Fibroblast of skin of right biceps (primary cell): Measurements from ENCODE around the gene C11orf24.
"Not testable (repeated sequence)": the region's sequence is repeated elsewhere in the genome, so short reads cannot be mapped to it uniquely, and the experiment has no call there.

ENCODE experiments used
- DNase-seq: peaks from one replicate; pipeline ENCODE4 v3.0.0-alpha.2; 2013

The C11orf24 gene

DNA sequence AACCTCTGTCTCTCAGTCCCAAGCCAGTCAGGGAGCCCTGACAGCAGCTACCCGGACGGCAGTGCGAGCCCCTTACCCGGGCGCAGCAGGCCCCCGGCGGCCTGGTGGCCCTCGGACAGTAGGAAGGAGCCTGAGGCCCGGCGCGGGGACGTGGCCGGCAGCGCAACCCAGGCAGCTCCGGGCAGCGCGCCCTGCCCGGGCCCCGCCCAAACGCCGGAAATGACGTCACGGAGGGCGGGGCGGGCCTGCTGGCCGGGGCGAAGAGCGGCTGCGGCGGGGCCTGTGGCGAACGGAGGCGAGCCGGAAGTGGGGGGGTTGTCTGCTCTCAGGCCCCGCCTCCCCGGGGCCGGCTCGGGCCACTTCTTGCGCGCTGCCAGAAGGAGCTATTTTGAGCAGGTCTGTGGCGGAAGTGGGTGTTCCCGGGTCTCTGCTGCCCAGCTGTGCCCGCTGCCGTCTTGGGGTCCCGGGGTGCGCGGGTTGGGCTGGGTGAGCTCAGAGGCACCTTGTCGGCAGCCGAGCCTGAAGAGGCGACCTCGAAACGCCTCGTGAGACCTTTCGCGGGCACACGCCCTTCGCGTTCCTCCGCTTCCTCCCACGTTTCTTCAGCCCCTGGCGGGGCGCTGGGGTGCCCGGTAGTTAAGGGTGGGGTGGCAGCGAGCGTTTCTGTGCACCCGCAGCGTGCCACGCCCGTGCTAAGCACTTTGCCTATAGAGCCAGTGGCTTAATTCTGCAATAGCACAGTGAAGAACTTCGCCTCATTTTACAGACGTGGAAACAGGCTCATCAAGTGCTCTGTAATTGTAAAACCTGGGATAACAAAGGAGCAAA, at the start of gene C11orf24:
TSS of gene C11orf24 (minus strand) at position 193 of the 828 bp plus-strand sequence. CDS start 8,206 bp downstream, outside the sequence.
- peak; percentile 95 for DNase-seq

DNA sequence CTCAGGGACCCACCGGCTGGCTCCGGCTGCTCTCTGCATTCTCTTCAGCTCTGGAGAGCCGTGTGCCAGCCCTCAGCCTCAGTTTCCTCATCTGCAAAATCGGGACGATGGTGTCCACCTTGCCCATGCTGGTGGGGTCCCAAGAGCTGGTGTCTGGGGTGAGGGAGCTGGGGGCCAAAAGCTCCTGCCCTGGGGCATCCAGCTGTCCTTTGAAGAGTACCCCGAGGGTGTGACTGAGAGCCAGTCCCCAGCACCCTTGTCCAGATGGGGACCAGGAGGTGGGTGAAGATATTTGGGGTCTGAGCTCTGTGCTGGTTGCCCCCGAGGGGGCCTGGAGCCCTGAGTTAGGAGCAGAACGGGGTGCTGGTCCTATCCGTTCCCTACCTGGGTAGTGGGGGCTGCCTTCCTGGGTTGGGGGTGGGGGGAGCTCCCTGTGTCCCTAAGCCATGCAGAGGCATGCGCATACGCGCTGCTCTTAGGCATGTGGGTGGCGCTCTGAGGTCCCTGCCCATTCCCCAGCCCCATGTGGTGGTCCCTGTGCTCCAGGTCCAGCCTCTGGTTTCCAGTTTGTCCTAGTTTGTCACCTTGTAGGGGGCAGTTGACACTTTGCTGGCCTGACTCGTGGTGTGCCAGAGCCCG, 45.5 kb upstream of the C11orf24 start:
- DNase-seq = no peak

GRCh38 chr11:68315171-68315920, 43.6 kb upstream of the C11orf24 start:
- peak; percentile 19 for DNase-seq

DNA sequence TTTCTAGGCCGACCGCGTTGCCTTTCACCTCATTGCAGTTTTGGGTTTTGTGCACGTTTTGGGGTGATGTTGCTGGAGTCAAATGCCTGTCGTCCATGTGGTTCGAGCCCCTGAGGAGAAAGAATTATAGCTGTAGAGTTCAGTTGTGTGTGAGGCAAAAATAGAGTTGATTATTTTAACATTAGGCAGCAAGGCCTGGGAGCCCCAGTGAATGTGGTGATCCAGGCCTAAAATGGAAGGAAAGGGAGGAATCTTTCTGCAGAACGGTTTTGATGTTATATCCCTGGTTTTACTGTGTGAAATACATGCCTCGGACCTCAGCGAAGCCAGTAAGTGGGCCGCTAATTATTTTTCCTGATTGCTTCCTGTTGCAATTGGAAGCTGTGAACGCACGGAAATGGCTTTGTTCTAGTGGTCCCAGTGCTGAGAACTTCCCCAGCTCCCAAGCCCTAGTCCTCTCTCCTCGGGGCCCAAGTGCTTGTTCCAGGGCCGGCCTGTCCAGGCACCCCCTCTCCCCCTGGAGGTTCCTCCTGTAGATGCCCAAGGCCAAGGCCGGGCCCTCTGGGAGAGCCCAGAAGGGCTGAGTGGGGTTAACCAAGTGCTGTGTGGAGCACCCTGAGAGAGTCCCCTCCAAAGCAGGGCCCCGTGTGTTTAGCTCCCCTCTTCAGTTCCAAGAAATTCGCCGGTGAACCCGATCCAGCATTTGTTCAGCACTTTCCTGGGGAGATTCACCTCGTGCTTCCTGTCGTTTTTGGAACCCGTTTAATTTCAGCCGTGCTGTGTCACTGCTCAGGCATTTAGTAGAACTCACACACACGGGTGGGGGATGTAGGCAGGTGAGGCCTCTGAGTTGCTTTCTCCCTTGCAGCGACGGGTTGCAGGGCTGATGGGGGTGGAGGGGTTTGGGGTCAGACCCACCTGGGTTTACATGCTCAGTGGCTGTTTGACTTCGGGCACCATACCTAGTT, 42.7 kb upstream of the C11orf24 start:
- DNase-seq = peak; percentile 62

- peak; percentile 38 for DNase-seq
These were observed 41.9 kb upstream of the C11orf24 start for GRCh38 chr11:68313574-68314202.

DNA sequence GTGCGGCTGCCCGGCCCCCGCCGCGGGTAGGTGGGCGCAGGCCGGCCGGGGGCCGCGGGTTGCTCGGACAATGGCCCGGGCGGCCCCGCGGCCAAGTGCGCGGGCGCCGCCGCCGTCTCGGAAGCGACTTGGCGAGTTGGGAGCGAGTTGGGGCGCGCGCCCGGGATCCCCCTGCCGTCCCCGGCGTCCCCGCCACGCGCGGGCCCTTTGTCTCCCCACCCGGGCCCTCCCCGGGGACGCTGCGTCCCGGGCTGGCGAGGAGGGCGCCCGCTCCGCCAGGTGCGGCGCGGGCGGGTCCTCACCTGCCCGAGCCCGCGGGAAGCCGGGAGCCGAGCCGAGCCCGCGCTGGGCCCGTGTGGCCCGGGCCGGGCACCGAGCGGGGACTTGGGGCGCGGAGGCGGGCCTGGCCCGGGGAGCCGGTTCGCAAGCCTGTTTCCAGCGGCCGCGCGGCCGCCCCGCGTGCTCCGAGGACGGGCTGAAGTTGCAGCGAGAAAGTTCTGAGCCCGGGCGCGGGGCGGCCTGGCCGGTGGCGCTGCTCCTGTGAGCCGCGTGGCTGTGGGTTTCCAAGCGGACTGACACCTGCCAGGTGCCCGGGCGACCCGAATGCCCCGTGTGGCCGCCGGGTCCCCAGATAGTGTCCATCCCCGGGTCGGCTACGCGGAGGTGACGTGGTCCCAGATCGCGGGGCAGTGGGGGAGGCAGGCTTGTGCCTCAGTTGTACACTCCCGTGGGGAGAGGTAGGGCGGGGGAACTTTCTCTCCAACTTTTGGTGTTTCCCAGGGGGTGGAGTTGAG, 41.2 kb upstream of the C11orf24 start:
- DNase-seq = peak; percentile 7

- DNase-seq = peak; percentile 45
These were observed 40.5 kb upstream of the C11orf24 start, which contains the start of gene LRP5 for GRCh38 chr11:68312117-68312779. Gene LRP5, plus strand, starts transcription at chr11:68312591. Its CDS starts 124 bp downstream, at chr11:68312715.

- DNase-seq = no peak
These were observed 39.7 kb upstream of the C11orf24 start for GRCh38 chr11:68311160-68312116.

- no peak for DNase-seq
These were observed 37.9 kb upstream of the C11orf24 start for GRCh38 chr11:68309621-68310185.

DNA sequence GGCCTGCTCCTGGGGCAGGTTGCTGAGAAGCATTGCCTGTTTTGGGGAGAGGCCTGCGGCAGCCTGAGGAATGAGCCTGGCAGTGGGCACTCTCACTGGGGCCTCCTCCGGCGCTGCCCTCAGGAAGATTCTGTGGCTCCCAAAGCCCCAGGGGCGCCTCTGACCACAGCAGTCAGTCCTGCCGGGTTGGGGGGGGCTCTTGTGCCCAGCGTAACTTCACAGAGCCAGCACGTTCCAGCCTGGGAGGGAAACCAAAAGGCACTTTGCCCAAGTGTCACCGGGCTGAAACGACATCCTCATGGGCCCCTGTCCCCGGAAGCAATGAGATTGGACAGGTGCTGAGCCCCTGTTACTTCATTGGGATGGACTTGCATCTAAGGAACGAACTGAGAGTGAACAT, 36.3 kb upstream of the C11orf24 start:
- DNase-seq = no peak

GRCh38 chr11:68306636-68307035, 34.9 kb upstream of the C11orf24 start:
- DNase-seq = no peak

DNA sequence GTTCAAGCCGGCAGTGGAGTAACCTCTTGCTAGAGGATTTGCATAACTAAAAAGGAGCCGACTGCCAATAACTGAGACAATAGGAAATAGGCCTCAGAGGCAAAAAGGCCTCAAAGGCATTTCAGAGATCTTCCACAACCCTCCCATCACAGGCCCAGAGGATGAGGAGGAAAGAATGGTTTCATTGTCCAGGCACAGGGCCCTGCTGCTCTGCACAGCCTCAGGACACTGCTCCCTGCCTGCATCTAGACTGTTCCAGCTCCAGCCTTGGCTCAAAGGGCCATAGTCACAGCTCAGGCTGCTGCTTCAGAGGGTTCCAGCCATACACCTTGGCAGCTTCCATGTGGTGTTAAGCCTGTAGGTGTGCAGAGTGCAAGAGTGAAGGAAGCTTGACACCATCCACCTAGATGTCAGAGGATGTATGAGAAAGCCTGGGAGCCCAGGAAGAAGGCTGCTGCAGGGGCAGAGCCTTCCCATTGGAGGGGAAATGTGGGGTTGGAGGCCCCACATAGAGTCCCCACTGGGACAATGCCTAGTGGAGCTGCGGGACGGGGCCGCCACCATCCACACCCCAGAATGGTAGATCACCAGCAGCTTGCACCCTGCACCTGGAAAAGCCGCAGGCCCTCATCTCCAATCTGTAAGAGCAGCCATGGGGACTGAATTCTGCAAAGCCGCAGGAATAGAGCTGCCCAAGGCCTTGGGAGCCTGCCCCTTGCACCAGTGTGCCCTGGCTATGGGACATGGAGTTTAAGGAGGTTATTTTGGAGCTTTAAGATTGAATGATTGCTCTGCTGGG, 32.4 kb upstream of the C11orf24 start:
- no peak for DNase-seq

DNA sequence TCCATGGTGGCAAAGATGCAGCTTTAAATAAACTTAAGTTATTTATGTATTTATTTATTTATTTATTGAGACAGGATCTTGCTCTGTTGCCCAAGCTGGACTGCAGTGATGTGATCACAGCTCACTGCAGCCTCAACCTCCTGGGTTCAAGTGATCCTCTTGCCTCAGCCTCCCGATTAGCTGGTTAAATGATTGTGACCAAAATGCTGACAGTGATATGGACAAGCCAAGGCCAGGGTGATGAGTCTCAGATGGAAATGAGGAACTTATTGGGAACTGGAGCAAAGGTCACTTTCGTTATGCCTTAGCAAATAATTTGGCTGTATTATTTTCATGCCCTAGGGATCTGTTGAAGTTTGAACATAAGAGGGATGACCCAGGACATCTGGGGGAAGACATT, 31.3 kb upstream of the C11orf24 start:
- no peak for DNase-seq

DNA sequence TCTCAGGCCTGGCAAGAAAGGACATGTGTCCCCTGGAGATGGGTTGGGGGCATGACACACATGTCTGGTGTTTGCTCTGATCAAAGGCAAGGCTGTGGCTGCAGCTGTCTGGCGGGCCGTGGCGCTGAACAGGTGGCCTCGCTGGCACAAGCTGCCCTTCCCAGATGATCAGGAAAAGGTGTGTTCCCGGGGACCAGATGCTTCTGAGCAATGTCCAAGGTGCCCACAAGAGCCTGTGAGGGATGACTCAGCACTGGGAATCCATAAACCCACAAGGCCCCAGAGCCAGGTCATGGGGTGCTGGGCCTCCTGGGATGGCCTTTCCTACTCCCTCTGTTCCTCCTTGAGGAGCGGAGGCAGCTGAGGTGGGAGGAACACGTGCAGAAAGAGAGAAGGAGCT, 30.9 kb upstream of the C11orf24 start:
- DNase-seq = no peak

GRCh38 chr11:68302256-68302655, 30.5 kb upstream of the C11orf24 start:
- no peak for DNase-seq

GRCh38 chr11:68300076-68300830, 28.5 kb upstream of the C11orf24 start:
- DNase-seq = no peak

DNA sequence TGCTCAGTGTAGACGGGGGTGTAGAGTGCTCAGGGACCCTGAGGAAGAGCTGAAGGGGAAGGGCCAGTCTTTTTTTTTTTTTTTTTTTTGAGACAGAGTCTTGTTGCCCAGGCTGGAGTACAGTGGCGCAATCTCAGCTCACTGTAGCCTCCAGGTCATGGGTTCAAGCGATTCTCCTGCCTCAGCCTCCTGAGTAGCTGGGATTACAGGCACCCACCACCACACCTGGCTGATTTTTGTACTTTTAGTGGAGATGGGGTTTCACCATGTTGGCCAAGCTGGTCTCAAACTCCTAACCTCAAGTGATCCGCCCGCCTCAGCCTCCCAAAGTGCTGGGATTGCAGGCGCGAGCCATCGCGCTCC, 27.7 kb upstream of the C11orf24 start:
- DNase-seq = not testable (repeated sequence)
